Mesothelial cell of epicardium (in vitro differentiated cells): ENCODE results near the gene VENTX. TPM values are rescaled to one million over a fixed set of nuclear protein-coding genes. Genes with fewer than 3 reads are reported as not detected.

ENCODE experiments used
- DNase-seq, 2 experiments: peaks; one replicate each; pipeline ENCODE4 v3.0.0; 2021; ENCODE audit warnings: low spot score in 2 of 2; ENCODE audit not compliant: unreplicated experiment in 2 of 2
- H3K27ac Mint-ChIP-seq: 2 replicates; pipeline ENCODE4 v1.8.0; 2021; ENCODE audit warnings: mixed read lengths
- H3K27me3 Mint-ChIP-seq: 2 replicates; pipeline ENCODE4 v1.8.0; 2021; ENCODE audit warnings: low read depth, mixed read lengths
- H3K36me3 Mint-ChIP-seq: 2 replicates; pipeline ENCODE4 v1.8.0; 2021; ENCODE audit warnings: mixed read lengths
- H3K4me1 Mint-ChIP-seq: 2 replicates; pipeline ENCODE4 v1.8.0; 2021; ENCODE audit warnings: mixed read lengths
- H3K4me3 Mint-ChIP-seq: 2 replicates; pipeline ENCODE4 v1.8.0; 2021; ENCODE audit warnings: mild to moderate bottlenecking, moderate library complexity, mixed read lengths
- H3K9me3 Mint-ChIP-seq: 2 replicates; pipeline ENCODE4 v1.8.0; 2021; ENCODE audit warnings: mixed read lengths
- CTCF ChIP-seq: fragments of 200-600 bp; sonication (generic); IDR thresholded peaks from one replicate; pipeline ENCODE4 v1.5.0; 2021; ENCODE audit warnings: antibody characterized with exemption; ENCODE audit not compliant: unreplicated experiment
- total RNA-seq: library from RNA; stranded (reverse); gene quantifications from 3 replicates; pipeline ENCODE4 v1.2.1, GENCODE V29; 2021

VENTX gene
- total RNA-seq, 1 donor from 2014 or later: 0.09 TPM

DNA sequence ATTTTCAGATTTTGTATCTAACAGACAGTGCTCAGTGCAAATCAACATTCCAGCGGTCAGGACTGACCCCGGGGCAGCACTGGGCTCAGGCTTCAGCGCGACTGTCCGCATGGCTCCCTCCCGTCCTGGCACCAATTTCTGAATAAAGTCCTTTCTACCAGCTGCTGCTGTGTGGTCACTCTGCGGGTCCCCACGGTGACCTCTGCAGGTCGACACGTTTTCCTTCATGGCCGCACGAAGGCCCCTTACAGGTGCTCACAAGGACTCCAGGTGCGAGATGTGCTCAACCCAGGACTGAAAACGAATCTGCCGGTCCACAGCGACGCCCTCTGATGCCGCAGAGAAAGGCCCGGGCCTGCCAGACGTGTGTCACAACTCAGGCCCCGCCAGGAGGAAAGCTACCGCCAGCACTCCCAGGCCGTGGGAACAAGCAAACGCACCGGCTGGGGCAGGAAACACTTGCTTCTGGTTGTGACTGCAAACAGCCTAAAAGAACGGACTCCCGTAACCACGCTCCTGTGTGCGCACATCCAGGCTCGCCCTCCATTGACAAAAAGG is 11.3 kb upstream of the VENTX start:
- Mint-ChIP-seq H3K36me3 (no peaks in the 10 kb centered on the region), H3K9me3 (no peaks in the 10 kb centered on the region), H3K4me1 (peaks cover 18% of the 10 kb centered on the region), H3K27ac (no peak overlapping the region), H3K4me3 (no peak overlapping the region), H3K27me3 (peaks cover 69% of the 10 kb centered on the region)
- DNase-seq: no peak
- TF ChIP-seq CTCF: no peak

DNA sequence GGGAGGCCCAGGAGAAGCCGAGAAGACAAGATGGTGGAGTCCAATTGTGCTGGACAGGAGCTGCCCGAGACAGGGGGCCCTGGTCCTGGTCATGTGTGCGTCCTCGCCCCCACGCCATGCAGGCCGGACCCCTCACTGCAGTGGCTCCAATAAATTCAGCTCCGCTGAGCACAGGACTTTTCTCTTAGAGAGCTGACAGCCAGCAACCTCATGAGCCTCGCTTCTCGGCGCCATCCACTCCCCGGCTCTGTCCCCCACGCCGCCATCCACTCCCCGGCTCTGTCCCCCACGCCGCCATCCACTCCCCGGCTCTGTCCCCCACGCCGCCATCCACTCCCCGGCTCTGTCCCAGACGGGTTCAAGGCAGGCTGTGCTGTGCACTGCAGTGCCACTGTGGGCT is 10.4 kb upstream of the VENTX start:
- peaks cover 73% of the 10 kb centered on the region for H3K27me3 Mint-ChIP-seq
- no peak for DNase-seq
- peaks cover 20% of the 10 kb centered on the region for H3K4me1 Mint-ChIP-seq
- H3K27ac Mint-ChIP-seq: no peak overlapping the region
- TF ChIP-seq CTCF: no peak
- no peaks in the 10 kb centered on the region for H3K36me3 Mint-ChIP-seq
- no peaks in the 10 kb centered on the region for H3K9me3 Mint-ChIP-seq
- H3K4me3 Mint-ChIP-seq: no peak overlapping the region

DNA sequence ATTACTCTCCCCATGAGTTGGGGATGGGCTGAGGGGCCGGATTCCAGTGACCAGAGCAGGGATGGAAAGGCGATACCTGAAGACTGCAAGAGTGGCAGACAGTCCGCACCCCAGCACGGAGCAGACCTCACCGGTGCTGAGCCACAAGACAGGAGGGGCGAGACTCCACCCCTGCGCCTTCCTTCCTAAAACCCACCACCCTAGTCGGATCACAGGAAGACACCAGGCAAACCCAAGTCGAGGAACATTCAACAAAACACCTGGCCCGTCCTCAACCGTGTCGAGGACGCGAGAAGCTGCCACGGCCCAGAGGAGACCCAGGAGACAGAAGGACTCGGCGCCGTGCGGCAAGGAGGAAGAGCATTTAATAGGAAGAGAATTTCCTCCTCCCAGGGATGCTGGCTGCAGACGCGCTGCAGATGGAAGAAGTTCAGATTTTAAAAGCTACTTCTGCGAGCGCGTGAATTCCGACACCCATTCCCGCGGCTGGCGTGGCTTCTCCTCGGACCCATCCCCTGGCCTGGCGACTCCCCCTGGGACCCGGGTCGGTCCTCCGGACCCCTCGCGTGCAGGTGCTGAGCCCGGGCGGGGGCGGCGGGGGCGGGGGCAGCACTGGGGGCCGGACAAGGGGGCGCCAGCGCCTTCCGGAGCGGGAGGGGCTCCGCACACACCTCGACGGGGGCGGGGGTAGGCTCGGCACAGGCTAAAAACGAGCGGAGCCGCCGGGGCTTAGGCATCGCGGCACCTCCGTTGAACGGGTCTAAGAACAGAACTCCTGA is 8.2 kb upstream of the VENTX start:
- Mint-ChIP-seq H3K9me3 (no peaks in the 10 kb centered on the region), H3K27me3 (peaks cover 85% of the 10 kb centered on the region), H3K27ac (no peak overlapping the region)

DNA sequence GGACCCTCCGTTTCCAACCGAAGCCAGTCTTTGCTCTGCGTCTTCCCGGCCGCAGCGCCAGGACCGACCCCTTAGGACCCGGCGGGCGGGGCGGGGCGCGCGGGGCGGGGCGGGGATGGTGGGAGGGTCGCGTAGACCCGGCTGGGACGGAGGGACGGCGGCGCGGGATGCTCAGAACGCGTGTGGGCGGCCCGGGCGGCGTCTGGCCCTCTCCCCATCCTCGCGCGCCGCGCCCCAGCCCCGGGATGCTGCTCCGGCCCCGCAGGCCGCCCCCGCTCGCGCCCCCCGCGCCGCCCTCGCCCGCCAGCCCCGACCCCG is 7.7 kb upstream of the VENTX start, which contains the start of gene UTF1:
Gene UTF1, plus strand, starts transcription at position 174 of the 318 bp plus-strand sequence. Its CDS starts 72 bp downstream, at position 246.
- TF ChIP-seq CTCF: no peak
- H3K4me3 Mint-ChIP-seq: peak within 1 kb of the TSS; percentile 39
- no peaks in the 10 kb centered on the region for H3K9me3 Mint-ChIP-seq
- DNase-seq: no peak
- H3K27ac Mint-ChIP-seq: no peak within 1 kb of the TSS
- peaks cover 88% of the 10 kb centered on the region for H3K27me3 Mint-ChIP-seq
- H3K36me3 Mint-ChIP-seq: no peaks in the 10 kb centered on the region
- H3K4me1 Mint-ChIP-seq: peaks cover 17% of the 10 kb centered on the region

More for the DNA sequence above, 8.2 kb upstream of the VENTX start:
- DNase-seq: no peak
- no peak for TF ChIP-seq CTCF
- Mint-ChIP-seq H3K4me1 (peaks cover 19% of the 10 kb centered on the region), H3K4me3 (peak overlapping the region; percentile 39), H3K36me3 (no peaks in the 10 kb centered on the region)

- TF ChIP-seq CTCF: no peak
- Mint-ChIP-seq H3K4me1 (peaks cover 11% of the 10 kb centered on the region), H3K9me3 (no peaks in the 10 kb centered on the region), H3K27ac (no peak overlapping the region), H3K36me3 (no peaks in the 10 kb centered on the region), H3K27me3 (peaks cover 87% of the 10 kb centered on the region), H3K4me3 (no peak overlapping the region)
- peak in 1 of 2 experiments; percentile 74 for DNase-seq
These were observed 7.1 kb upstream of the VENTX start for GRCh38 chr10:133230387-133231195.
